ENCODE measurements around the gene GABRB1.

GABRB1 gene

GRCh38 chr4:47050761-47051725, 19.7 kb downstream of the GABRB1 start:
- no peak for DNase-seq

GRCh38 chr4:47053485-47053884, 22.1 kb downstream of the GABRB1 start:
- DNase-seq = no peak

GRCh38 chr4:47054130-47054529, 22.8 kb downstream of the GABRB1 start:
- no peak for DNase-seq

GRCh38 chr4:47057991-47058390, 26.6 kb downstream of the GABRB1 start:
- no peak for DNase-seq

- DNase-seq = no peak
Observed at GRCh38 chr4:47060561-47060960, 29.2 kb downstream of the GABRB1 start.

GRCh38 chr4:47061435-47061834, 30.1 kb downstream of the GABRB1 start:
- no peak for DNase-seq

- no peak for DNase-seq
Observed at GRCh38 chr4:47065051-47065481, 33.7 kb downstream of the GABRB1 start.

- no peak for DNase-seq
Observed at GRCh38 chr4:47068986-47069385, 37.6 kb downstream of the GABRB1 start.

- no peak for DNase-seq
Observed at GRCh38 chr4:47071901-47072341, 40.6 kb downstream of the GABRB1 start.

GRCh38 chr4:47073647-47074046, 42.3 kb downstream of the GABRB1 start:
- no peak for DNase-seq

- DNase-seq = no peak
Observed at GRCh38 chr4:47074816-47075215, 43.4 kb downstream of the GABRB1 start.

- DNase-seq = no peak
Observed at GRCh38 chr4:47075262-47075661, 43.9 kb downstream of the GABRB1 start.

GRCh38 chr4:47075919-47076318, 44.6 kb downstream of the GABRB1 start:
- DNase-seq = no peak

- DNase-seq = no peak
Observed at GRCh38 chr4:47084111-47084510, 52.7 kb downstream of the GABRB1 start.

GRCh38 chr4:47084795-47085194, 53.4 kb downstream of the GABRB1 start:
- no peak for DNase-seq

GRCh38 chr4:47088298-47088697, 56.9 kb downstream of the GABRB1 start:
- no peak for DNase-seq

- DNase-seq = no peak
Observed at GRCh38 chr4:47095884-47096283, 64.5 kb downstream of the GABRB1 start.

- DNase-seq = no peak
Observed at GRCh38 chr4:47101453-47101852, 70.1 kb downstream of the GABRB1 start.

GRCh38 chr4:47104986-47105385, 73.6 kb downstream of the GABRB1 start:
- no peak for DNase-seq

- DNase-seq = no peak
Observed at GRCh38 chr4:47106561-47106960, 75.2 kb downstream of the GABRB1 start.

- no peak for DNase-seq
Observed at GRCh38 chr4:47109379-47109778, 78.0 kb downstream of the GABRB1 start.

GRCh38 chr4:47110546-47111132, 79.3 kb downstream of the GABRB1 start:
- DNase-seq = no peak

GRCh38 chr4:47118192-47118929, 87.0 kb downstream of the GABRB1 start:
- DNase-seq = no peak

- DNase-seq = no peak
Observed at GRCh38 chr4:47120783-47121182, 89.4 kb downstream of the GABRB1 start.

Data from NCI-H2227 treated with DMSO at 0.1 percent for 48 hours (cell line).